Retinal pigment epithelial cell (primary cell): ENCODE results near the gene DCAF8.

Experiments
- DNase-seq: peaks from one replicate; pipeline ENCODE4 v3.0.0-alpha.2; 2010; ENCODE audit warnings: low read depth
- H3K4me3 ChIP-seq: 2 replicates; pipeline ENCODE4 v1.5.1; 2011; ENCODE audit warnings: mild to moderate bottlenecking, low read length, control low read depth, moderate library complexity
- CTCF ChIP-seq: conservative IDR thresholded peaks from 2 replicates; pipeline ENCODE4 v1.5.1; 2011; ENCODE audit warnings: low read depth, low read length, control low read depth, inconsistent platforms

DCAF8 gene

GRCh38 chr1:160207771-160208556 lies 54.4 kb downstream of the DCAF8 start:
- H3K4me3 ChIP-seq, result no peak overlapping the region
- no peak for TF ChIP-seq CTCF
- DNase-seq, result no peak

GRCh38 chr1:160207118-160207650 lies 55.2 kb downstream of the DCAF8 start:
- no peak for DNase-seq
- TF ChIP-seq CTCF, result no peak
- H3K4me3 ChIP-seq, result no peak overlapping the region

GRCh38 chr1:160206421-160207117 lies 55.8 kb downstream of the DCAF8 start:
- peak; percentile 66 for DNase-seq
- peak overlapping the region; percentile 92 for H3K4me3 ChIP-seq

GRCh38 chr1:160206036-160206389 lies 56.3 kb downstream of the DCAF8 start:
- H3K4me3 ChIP-seq, result peak overlapping the region; percentile 92
- no peak for TF ChIP-seq CTCF
- no peak for DNase-seq

More at GRCh38 chr1:160206421-160207117, 55.8 kb downstream of the DCAF8 start:
- no peak for TF ChIP-seq CTCF

- no peak for DNase-seq
- no peak for TF ChIP-seq CTCF
- H3K4me3 ChIP-seq, result peak within 1 kb of the TSS; percentile 92
These were observed 56.9 kb downstream of the DCAF8 start, which contains the start of gene PEA15 for GRCh38 chr1:160205242-160206035. TSS of gene PEA15 (plus strand) at chr1:160205384. CDS start at chr1:160211545, 6,161 bp downstream.

- TF ChIP-seq CTCF, result no peak
- DNase-seq, result no peak
- peak overlapping the region; percentile 37 for H3K4me3 ChIP-seq
These were observed 57.7 kb downstream of the DCAF8 start for GRCh38 chr1:160204526-160205241.
